ENCODE data around the gene ECT2L. TPM values are rescaled to one million over a fixed set of nuclear protein-coding genes. Genes with fewer than 3 reads are reported as not detected.

Gene ECT2L
- total and polyA plus RNA-seq, 4 donors = under 0.01 to 0.32 TPM; not detected in 2

- 95% methylated on average over 4 of the region's 4 CpGs for WGBS
- DNase-seq (ENCODE audit: low spot score) = no peak
- Histone ChIP-seq H3K9ac (ENCODE audit: low read depth in 1 of 2, low read length in 2 of 2) (no peak overlapping the region), H3K27me3 (ENCODE audit: control insufficient read depth in 4 of 4, insufficient read depth in 4 of 4, low read length in 3 of 4) (no peaks in the 10 kb centered on the region), H3K36me3 (ENCODE audit: control insufficient read depth in 4 of 4, insufficient read depth in 3 of 4, low read depth in 1 of 4, low read length in 3 of 4) (peaks cover 12 to 81% (median 75%) of the 10 kb centered on the region in 4 donors), H3K9me3 (ENCODE audit: control insufficient read depth in 4 of 4, low read length in 3 of 4) (no peaks in the 10 kb centered on the region), H3K4me1 (ENCODE audit: control insufficient read depth in 4 of 4, insufficient read depth in 4 of 4, low read length in 3 of 4) (no peaks in the 10 kb centered on the region), H3K4me3 (ENCODE audit: low read depth in 1 of 3, low read length in 3 of 3) (no peak overlapping the region), H3K27ac (ENCODE audit: low read depth in 1 of 2, low read length in 2 of 2) (no peak overlapping the region)
- TF ChIP-seq HNF4G (IDR thresholded peaks at IDR 0.05) = no peak
These were observed 113.6 kb downstream of the ECT2L start for GRCh38 chr6:138909511-138909910.

GRCh38 chr6:138909975-138910374 is 114.1 kb downstream of the ECT2L start:
- Histone ChIP-seq H3K9ac (ENCODE audit: low read depth in 1 of 2, low read length in 2 of 2) (no peak overlapping the region), H3K27ac (ENCODE audit: low read depth in 1 of 2, low read length in 2 of 2) (no peak overlapping the region), H3K36me3 (ENCODE audit: control insufficient read depth in 4 of 4, insufficient read depth in 3 of 4, low read depth in 1 of 4, low read length in 3 of 4) (peaks cover 12 to 76% (median 74%) of the 10 kb centered on the region in 4 donors), H3K4me1 (ENCODE audit: control insufficient read depth in 4 of 4, insufficient read depth in 4 of 4, low read length in 3 of 4) (no peaks in the 10 kb centered on the region), H3K4me3 (ENCODE audit: low read depth in 1 of 3, low read length in 3 of 3) (no peak overlapping the region), H3K9me3 (ENCODE audit: control insufficient read depth in 4 of 4, low read length in 3 of 4) (no peaks in the 10 kb centered on the region), H3K27me3 (ENCODE audit: control insufficient read depth in 4 of 4, insufficient read depth in 4 of 4, low read length in 3 of 4) (no peaks in the 10 kb centered on the region)
- 98% methylated on average over 1 of the region's 1 CpG for WGBS
- TF ChIP-seq JUND (IDR thresholded peaks at IDR 0.05) = no peak
- TF ChIP-seq TAF1 (conservative IDR thresholded peaks at IDR 0.05) = no peak
- no peak for TF ChIP-seq FOXA1 (IDR thresholded peaks at IDR 0.05)
- no peak for TF ChIP-seq REST (IDR thresholded peaks at IDR 0.05)
- TF ChIP-seq ZBTB33 (IDR thresholded peaks at IDR 0.05) = no peak
- no peak for TF ChIP-seq EGR1 (IDR thresholded peaks at IDR 0.05; ENCODE audit: low read depth in 2 of 2)
- TF ChIP-seq HNF4A (conservative IDR thresholded peaks at IDR 0.05) = no peak
- TF ChIP-seq NR2F2 (IDR thresholded peaks at IDR 0.05) = no peak
- no peak for TF ChIP-seq CTCF (IDR thresholded peaks at IDR 0.05; ENCODE audit: low read depth, low read length, missing input control)
- TF ChIP-seq MAX (IDR thresholded peaks at IDR 0.05) = no peak
- no peak for TF ChIP-seq HNF4G (IDR thresholded peaks at IDR 0.05)
- no peak for TF ChIP-seq YY1 (IDR thresholded peaks at IDR 0.05)
- no peak for TF ChIP-seq GABPA (IDR thresholded peaks at IDR 0.05 in 1 of 2, conservative IDR thresholded peaks at IDR 0.05 in 1 of 2)
- TF ChIP-seq ATF3 (IDR thresholded peaks at IDR 0.05) = no peak
- TF ChIP-seq RXRA (IDR thresholded peaks at IDR 0.05) = no peak
- no peak for TF ChIP-seq SP1 (IDR thresholded peaks at IDR 0.05)
- TF ChIP-seq FOXA2 (IDR thresholded peaks at IDR 0.05) = no peak
- DNase-seq (ENCODE audit: low spot score) = no peak
